ENCODE measurements around the gene FLCN.

GRCh38 chr17:17190188-17190587 is 46.8 kb downstream of the FLCN start:
- TF ChIP-seq POLR2A (IDR thresholded peaks at IDR 0.05) (no peak), CTCF (IDR thresholded peaks at IDR 0.05) (no peak), POLR2AphosphoS5 (IDR thresholded peaks at IDR 0.05) (no peak), EP300 (IDR thresholded peaks at IDR 0.05) (no peak)

All from suprapubic skin (tissue), 4 donors.